ENCODE data around the gene CLEC4F.

DNA sequence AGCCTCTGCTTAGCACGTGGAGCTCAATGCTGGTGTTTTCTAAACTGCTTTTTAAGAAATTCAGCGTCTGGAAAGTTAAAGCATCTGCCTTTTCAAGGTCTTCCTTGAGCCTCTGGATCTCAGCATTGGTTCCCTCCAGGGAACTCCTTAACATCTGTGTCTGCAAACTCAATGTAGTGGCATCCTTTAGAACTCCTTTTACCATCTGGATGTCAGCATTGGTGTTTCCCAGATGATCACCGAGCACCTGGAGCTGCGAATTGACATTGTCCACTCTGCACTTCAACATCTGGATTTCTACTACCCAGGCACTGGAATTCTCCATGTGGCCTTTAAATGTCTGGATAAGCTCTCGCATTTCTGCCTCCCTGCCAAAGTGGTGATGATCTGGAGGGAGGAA is 3.7 kb downstream of the CLEC4F start:
- no peak for TF ChIP-seq EZH2 (IDR thresholded peaks at IDR 0.05)
- TF ChIP-seq POLR2AphosphoS5 (IDR thresholded peaks at IDR 0.05; ENCODE audit: borderline replicate concordance, low read depth, low read length): no peak
- no peak for TF ChIP-seq FOXP2 (optimal IDR thresholded peaks at IDR 0.05; ENCODE audit: control extremely low read depth, extremely low read length, insufficient read depth)

Data from SK-N-MC (cell line).